Epithelial cell of proximal tubule (primary cell): ENCODE measurements around the gene PPM1N. TPM values are rescaled to one million over a fixed set of nuclear protein-coding genes. Genes with fewer than 3 reads are reported as not detected.
A peak's percentile ranks its signal among the peaks of the same experiment; 100 is the strongest.

ENCODE experiments used
- DNase-seq: peaks from one replicate; pipeline ENCODE4 v3.0.0-alpha.2; 2011; ENCODE audit warnings: low read depth
- H3K4me3 ChIP-seq: 2 replicates; pipeline ENCODE4 v1.5.1; 2011; ENCODE audit warnings: low read depth, mild to moderate bottlenecking, low read length
- total RNA-seq: library from RNA; depleted of rRNA; stranded (reverse); fragments of >200 nt; gene quantifications from 2 replicates; pipeline ENCODE4 v1.2.3, GENCODE V29; 2015
- TF ChIP-seq, protein P1 (sequence below): conservative IDR thresholded peaks from 2 replicates; pipeline ENCODE4 v1.5.1; 2012; ENCODE audit warnings: low read depth, mild to moderate bottlenecking, low read length

PPM1N gene
- total RNA-seq, 1 donor from 2014 or later, result 0.17 TPM

- TF ChIP-seq, protein P1, sequence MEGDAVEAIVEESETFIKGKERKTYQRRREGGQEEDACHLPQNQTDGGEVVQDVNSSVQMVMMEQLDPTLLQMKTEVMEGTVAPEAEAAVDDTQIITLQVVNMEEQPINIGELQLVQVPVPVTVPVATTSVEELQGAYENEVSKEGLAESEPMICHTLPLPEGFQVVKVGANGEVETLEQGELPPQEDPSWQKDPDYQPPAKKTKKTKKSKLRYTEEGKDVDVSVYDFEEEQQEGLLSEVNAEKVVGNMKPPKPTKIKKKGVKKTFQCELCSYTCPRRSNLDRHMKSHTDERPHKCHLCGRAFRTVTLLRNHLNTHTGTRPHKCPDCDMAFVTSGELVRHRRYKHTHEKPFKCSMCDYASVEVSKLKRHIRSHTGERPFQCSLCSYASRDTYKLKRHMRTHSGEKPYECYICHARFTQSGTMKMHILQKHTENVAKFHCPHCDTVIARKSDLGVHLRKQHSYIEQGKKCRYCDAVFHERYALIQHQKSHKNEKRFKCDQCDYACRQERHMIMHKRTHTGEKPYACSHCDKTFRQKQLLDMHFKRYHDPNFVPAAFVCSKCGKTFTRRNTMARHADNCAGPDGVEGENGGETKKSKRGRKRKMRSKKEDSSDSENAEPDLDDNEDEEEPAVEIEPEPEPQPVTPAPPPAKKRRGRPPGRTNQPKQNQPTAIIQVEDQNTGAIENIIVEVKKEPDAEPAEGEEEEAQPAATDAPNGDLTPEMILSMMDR, result no peak
- DNase-seq, result no peak
Observed at GRCh38 chr19:45517641-45518468, 19.6 kb downstream of the PPM1N start.

GRCh38 chr19:45518469-45518826, 20.2 kb downstream of the PPM1N start:
- no peak for DNase-seq
- H3K4me3 ChIP-seq, result no peak overlapping the region
- TF ChIP-seq, protein P1, result no peak

More at GRCh38 chr19:45517641-45518468, 19.6 kb downstream of the PPM1N start:
- H3K4me3 ChIP-seq, result no peak overlapping the region

DNA sequence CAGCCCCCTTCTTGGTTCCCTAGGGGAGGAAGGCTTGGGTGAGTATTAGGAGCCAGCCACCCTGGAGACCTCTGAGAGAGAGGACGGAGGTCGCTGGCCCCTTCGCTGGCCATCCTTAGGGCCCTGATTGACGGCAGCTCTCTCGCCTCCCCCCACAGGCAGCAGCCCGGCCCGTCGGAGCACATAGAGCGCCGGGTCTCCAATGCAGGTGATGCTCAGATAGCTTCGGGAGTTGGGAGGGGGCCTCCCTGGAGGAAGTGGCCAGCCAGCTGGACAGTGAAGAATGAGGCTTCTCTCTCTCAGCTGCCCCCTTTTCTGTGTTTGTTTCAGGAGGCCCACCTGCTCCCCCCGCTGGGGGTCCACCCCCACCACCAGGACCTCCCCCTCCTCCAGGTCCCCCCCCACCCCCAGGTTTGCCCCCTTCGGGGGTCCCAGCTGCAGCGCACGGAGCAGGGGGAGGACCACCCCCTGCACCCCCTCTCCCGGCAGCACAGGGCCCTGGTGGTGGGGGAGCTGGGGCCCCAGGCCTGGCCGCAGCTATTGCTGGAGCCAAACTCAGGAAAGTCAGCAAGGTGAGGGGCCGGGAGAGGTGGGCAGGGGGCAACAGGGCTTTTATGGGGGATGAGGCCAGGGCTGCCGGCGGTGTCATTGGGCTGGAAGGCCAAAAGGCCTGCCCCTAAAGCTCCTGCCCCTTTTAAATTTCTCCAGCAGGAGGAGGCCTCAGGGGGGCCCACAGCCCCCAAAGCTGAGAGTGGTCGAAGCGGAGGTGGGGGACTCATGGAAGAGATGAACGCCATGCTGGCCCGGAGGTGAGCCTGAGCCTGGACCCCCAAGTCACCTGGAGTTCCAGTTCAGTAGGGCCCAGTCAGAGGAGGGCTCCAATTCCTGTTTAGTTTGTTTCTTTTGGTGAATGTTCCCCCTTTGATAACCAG, 24.0 kb downstream of the PPM1N start:
- no peak overlapping the region for H3K4me3 ChIP-seq
- TF ChIP-seq, protein P1, result no peak
- DNase-seq, result no peak

DNA sequence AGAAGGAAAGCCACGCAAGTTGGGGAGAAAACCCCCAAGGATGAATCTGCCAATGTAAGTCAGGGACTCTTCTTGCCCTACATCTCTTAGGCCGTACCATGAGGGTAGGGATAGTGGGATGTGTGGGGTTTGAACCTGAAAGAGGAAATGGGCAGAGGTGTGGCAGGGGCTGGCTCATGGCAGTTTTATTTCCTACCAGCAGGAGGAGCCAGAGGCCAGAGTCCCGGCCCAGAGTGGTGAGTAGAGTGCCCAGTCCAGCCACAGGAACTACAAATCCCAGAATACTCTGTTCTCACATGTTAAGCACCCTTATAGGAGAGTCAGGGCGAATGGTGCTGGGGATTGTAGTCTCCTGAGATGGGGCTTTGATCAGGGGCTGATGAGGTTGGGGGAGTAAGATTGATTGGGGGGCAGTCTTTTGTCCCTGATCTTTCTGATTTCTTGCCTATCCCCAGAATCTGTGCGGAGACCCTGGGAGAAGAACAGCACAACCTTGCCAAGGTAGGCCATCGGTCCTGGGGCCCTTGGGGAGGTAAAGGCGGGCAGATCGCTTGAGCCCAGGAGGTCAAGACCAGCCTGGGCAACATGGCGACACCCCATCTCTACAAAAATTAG, 25.5 kb downstream of the PPM1N start:
- no peak overlapping the region for H3K4me3 ChIP-seq
- TF ChIP-seq, protein P1, result peak; percentile 85
- DNase-seq, result no peak

DNA sequence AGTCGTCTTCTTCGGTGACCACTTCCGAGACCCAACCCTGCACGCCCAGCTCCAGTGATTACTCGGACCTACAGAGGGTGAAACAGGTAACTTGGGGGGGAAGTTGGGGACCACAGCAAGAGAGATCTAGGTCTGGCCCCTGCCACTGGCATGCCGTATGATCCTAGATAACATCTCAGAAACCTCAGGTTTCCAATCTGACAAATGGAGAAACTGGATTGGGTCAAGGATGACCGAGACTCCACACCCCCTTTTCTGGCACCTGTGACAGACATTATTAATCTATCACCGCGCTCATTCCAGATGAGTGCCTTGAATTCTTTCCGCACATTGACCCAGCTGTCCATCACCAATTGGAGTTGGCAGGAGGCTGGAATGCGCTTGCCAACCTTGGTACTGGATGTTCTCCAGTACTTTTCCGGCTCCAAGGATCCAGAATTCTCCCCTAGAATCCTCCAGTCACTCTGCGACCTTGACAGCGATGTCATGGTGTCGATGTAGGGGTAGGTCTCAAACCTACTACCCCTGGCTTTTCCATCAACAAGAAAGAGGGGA, 26.4 kb downstream of the PPM1N start:
- H3K4me3 ChIP-seq, result no peak overlapping the region
- DNase-seq, result no peak
- TF ChIP-seq, protein P1, result no peak

DNA sequence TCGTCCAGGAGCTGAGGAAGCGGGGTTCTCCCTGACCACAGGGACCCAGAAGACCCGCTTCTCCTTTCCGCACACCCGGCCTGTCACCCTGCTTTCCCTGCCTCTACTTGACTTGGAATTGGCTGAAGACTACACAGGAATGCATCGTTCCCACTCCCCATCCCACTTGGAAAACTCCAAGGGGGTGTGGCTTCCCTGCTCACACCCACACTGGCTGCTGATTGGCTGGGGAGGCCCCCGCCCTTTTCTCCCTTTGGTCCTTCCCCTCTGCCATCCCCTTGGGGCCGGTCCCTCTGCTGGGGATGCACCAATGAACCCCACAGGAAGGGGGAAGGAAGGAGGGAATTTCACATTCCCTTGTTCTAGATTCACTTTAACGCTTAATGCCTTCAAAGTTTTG, 27.9 kb downstream of the PPM1N start:
- H3K4me3 ChIP-seq, result no peak overlapping the region
- no peak for DNase-seq

More for the DNA sequence above, 27.9 kb downstream of the PPM1N start:
- TF ChIP-seq, protein P1, result no peak
